WTC11 (cell line): ENCODE data around the gene JMJD6. TPM values are rescaled to one million over a fixed set of nuclear protein-coding genes. Genes with fewer than 3 reads are reported as not detected.
A peak's percentile ranks its signal among the peaks of the same experiment; 100 is the strongest.

Experiments
- ATAC-seq: fragments of 200-7000 bp; cut with Tn5 transposase; 2 replicates; pipeline ENCODE4 v1.10.0; 2021; ENCODE audit warnings: mild to moderate bottlenecking, moderate library complexity
- CTCF ChIA-PET: fragments of 300-600 bp; sonication (Branson Sonifier 250); formaldehyde crosslinking; loops from one replicate; lab custom pipeline; 2021; ENCODE audit warnings: antibody characterized with exemption; lab: Charles Lee
- POLR2A ChIA-PET: fragments of 350-600 bp; sonication (Branson Sonifier 250); formaldehyde crosslinking; loops from one replicate; lab custom pipeline; 2021; ENCODE audit warnings: antibody characterized with exemption; lab: Charles Lee
- DNase-seq: peaks from one replicate; pipeline ENCODE4 v3.0.0; 2021; ENCODE audit warnings: low spot score
- H3K27ac Mint-ChIP-seq: 2 replicates; pipeline ENCODE4 v1.8.0; 2021; ENCODE audit warnings: mixed read lengths
- H3K27me3 Mint-ChIP-seq: 2 replicates; pipeline ENCODE4 v1.8.0; 2021; ENCODE audit warnings: low read depth, mild to moderate bottlenecking, moderate library complexity, mixed read lengths
- H3K36me3 Mint-ChIP-seq: 2 replicates; pipeline ENCODE4 v1.8.0; 2021; ENCODE audit warnings: mixed read lengths
- H3K4me1 Mint-ChIP-seq: 2 replicates; pipeline ENCODE4 v1.8.0; 2022; ENCODE audit warnings: mixed read lengths
- H3K4me3 Mint-ChIP-seq: 2 replicates; pipeline ENCODE4 v1.8.0; 2021; ENCODE audit warnings: mild to moderate bottlenecking, moderate library complexity, mixed read lengths
- H3K9me3 Mint-ChIP-seq: 2 replicates; pipeline ENCODE4 v1.8.0; 2021; ENCODE audit warnings: mixed read lengths
- FOXK1 ChIP-seq: sonication (generic); formaldehyde crosslinking; IDR thresholded peaks from 2 replicates; pipeline ENCODE4 v1.8.0; 2022; ENCODE audit warnings: mild to moderate bottlenecking, moderate library complexity, missing genetic modification reagents
- JAZF1 ChIP-seq: fragments of 250-450 bp; sonication (Bioruptor Pico); IDR thresholded peaks from 2 replicates; pipeline ENCODE4 v1.9.0; 2021; ENCODE audit warnings: moderate library complexity, mild to moderate bottlenecking, inconsistent platforms
- NFATC4 ChIP-seq: fragments of 250-450 bp; sonication (Bioruptor Pico); IDR thresholded peaks from 2 replicates; pipeline ENCODE4 v1.9.0; 2021; ENCODE audit warnings: mild to moderate bottlenecking
- NFE2L1 ChIP-seq: sonication (generic); formaldehyde crosslinking; IDR thresholded peaks from 2 replicates; pipeline ENCODE4 v1.8.1; 2023; ENCODE audit warnings: missing genetic modification reagents
- RORB ChIP-seq: fragments of 250-450 bp; sonication (Bioruptor Pico); IDR thresholded peaks from 2 replicates; pipeline ENCODE4 v1.9.0; 2021; ENCODE audit warnings: mild to moderate bottlenecking
- SMAD3 ChIP-seq: sonication (generic); formaldehyde crosslinking; IDR thresholded peaks from 2 replicates; pipeline ENCODE4 v1.8.0; 2022; ENCODE audit warnings: missing genetic modification reagents, mild to moderate bottlenecking, borderline replicate concordance
- SMAD4 ChIP-seq: sonication (generic); formaldehyde crosslinking; IDR thresholded peaks from 2 replicates; pipeline ENCODE4 v1.8.0; 2022; ENCODE audit warnings: mild to moderate bottlenecking, missing genetic modification reagents
- TP53 ChIP-seq: sonication (generic); formaldehyde crosslinking; IDR thresholded peaks from 2 replicates; pipeline ENCODE4 v1.8.1; 2023; ENCODE audit warnings: mild to moderate bottlenecking, missing genetic modification reagents
- ZNF138 ChIP-seq: sonication (generic); formaldehyde crosslinking; conservative IDR thresholded peaks from 2 replicates; pipeline ENCODE4 v1.8.1; 2022; ENCODE audit warnings: mild to moderate bottlenecking, moderate library complexity, missing genetic modification reagents
- ZNF232 ChIP-seq: sonication (generic); formaldehyde crosslinking; IDR thresholded peaks from 2 replicates; pipeline ENCODE4 v1.8.0; 2022; ENCODE audit warnings: mild to moderate bottlenecking, missing genetic modification reagents
- ZNF317 ChIP-seq: sonication (generic); formaldehyde crosslinking; IDR thresholded peaks from 2 replicates; pipeline ENCODE4 v1.8.1; 2023; ENCODE audit warnings: low read depth, mild to moderate bottlenecking, moderate library complexity, missing genetic modification reagents, borderline replicate concordance
- ZNF423 ChIP-seq: fragments of 250-450 bp; sonication (Bioruptor Pico); IDR thresholded peaks from 2 replicates; pipeline ENCODE4 v2.1.2; 2022; ENCODE audit warnings: mild to moderate bottlenecking, moderate library complexity
- total RNA-seq: library from RNA; stranded (reverse); gene quantifications from 3 replicates; pipeline ENCODE4 v1.2.3, GENCODE V29; 2021
- TF ChIP-seq, protein P1 (sequence below): sonication (generic); formaldehyde crosslinking; IDR thresholded peaks from 2 replicates; pipeline ENCODE4 v1.8.1; 2022; ENCODE audit warnings: low read depth, missing genetic modification reagents, borderline replicate concordance
- TF ChIP-seq, protein P2 (sequence below): fragments of 200-600 bp; IDR thresholded peaks from 2 replicates; pipeline ENCODE4 v1.8.0; 2022; ENCODE audit warnings: antibody characterized with exemption
- TF ChIP-seq, protein P3 (sequence below): fragments of 250-450 bp; sonication (Bioruptor Pico); IDR thresholded peaks from 2 replicates; pipeline ENCODE4 v2.1.2; 2022; ENCODE audit warnings: mild to moderate bottlenecking, moderate library complexity
- TF ChIP-seq, protein P4 (sequence below): sonication (generic); formaldehyde crosslinking; IDR thresholded peaks from 2 replicates; pipeline ENCODE4 v1.8.0; 2022; ENCODE audit warnings: mild to moderate bottlenecking, missing genetic modification reagents
- TF ChIP-seq, protein P5 (sequence below): sonication (generic); formaldehyde crosslinking; IDR thresholded peaks from 2 replicates; pipeline ENCODE4 v1.8.1; 2023; ENCODE audit warnings: mild to moderate bottlenecking, missing genetic modification reagents, moderate library complexity
- TF ChIP-seq, protein P6 (sequence below): sonication (generic); formaldehyde crosslinking; IDR thresholded peaks from 2 replicates; pipeline ENCODE4 v1.8.0; 2023; ENCODE audit warnings: missing genetic modification reagents, mild to moderate bottlenecking, borderline replicate concordance
- TF ChIP-seq, protein P7 (sequence below): fragments of 250-450 bp; sonication (Bioruptor Pico); conservative IDR thresholded peaks from 2 replicates; pipeline ENCODE4 v1.9.0; 2021; ENCODE audit warnings: mild to moderate bottlenecking
- TF ChIP-seq, protein P8 (sequence below): fragments of 250-450 bp; sonication (Bioruptor Pico); IDR thresholded peaks from 2 replicates; pipeline ENCODE4 v1.9.0; 2021; ENCODE audit warnings: moderate library complexity, mild to moderate bottlenecking, inconsistent platforms, borderline replicate concordance

The JMJD6 gene
- total RNA-seq, 1 experiment from 2014 or later: 21.6 TPM

DNA sequence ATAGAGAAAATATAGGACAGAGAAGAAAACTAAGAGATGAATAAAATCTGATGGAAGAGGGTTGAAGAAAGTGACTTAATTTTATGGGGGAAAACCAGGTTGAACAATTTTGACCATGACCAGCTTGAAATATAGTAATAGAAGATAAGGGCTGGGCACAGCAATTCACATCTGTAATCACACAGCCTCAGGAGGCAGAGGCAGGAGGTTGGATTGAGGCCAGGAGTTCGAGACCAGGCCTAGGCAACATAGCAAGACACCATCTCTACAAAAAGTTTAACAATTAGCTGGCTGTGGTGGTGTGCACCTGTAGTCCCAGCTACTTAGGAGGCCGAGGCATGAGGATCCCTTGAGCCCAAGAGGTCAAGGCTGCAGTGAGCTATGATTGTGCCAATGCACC lies 24.3 kb downstream of the JMJD6 start:
- ChIA-PET POLR2A (no interaction called here), CTCF (interaction anchor here (0.8 to 1.8 kb wide), 5 partner anchors 13 to 179 kb away, joined by 4 to 11 read pairs (median 5); no protein-coding TSS in a partner anchor)
- DNase-seq (no peak), ATAC-seq (no peak)
- Mint-ChIP-seq H3K27me3 (no peaks in the 10 kb centered on the region), H3K4me1 (peaks cover 43% of the 10 kb centered on the region), H3K9me3 (no peaks in the 10 kb centered on the region), H3K36me3 (peaks cover 3% of the 10 kb centered on the region; the same call in 1 of the 2 replicates), H3K4me3 (no peak overlapping the region), H3K27ac (peak overlapping the region; percentile 44; the same call in 1 of the 2 replicates)
- TF ChIP-seq SMAD4 (CRISPR knock-in tag): no peak
- TF ChIP-seq ZNF423 (CRISPR knock-in tag): no peak
- TF ChIP-seq NFE2L1 (CRISPR knock-in tag): no peak
- no peak for TF ChIP-seq SMAD3
- TF ChIP-seq, protein P1, sequence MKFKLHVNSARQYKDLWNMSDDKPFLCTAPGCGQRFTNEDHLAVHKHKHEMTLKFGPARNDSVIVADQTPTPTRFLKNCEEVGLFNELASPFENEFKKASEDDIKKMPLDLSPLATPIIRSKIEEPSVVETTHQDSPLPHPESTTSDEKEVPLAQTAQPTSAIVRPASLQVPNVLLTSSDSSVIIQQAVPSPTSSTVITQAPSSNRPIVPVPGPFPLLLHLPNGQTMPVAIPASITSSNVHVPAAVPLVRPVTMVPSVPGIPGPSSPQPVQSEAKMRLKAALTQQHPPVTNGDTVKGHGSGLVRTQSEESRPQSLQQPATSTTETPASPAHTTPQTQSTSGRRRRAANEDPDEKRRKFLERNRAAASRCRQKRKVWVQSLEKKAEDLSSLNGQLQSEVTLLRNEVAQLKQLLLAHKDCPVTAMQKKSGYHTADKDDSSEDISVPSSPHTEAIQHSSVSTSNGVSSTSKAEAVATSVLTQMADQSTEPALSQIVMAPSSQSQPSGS (CRISPR knock-in tag): no peak
- TF ChIP-seq, protein P2, sequence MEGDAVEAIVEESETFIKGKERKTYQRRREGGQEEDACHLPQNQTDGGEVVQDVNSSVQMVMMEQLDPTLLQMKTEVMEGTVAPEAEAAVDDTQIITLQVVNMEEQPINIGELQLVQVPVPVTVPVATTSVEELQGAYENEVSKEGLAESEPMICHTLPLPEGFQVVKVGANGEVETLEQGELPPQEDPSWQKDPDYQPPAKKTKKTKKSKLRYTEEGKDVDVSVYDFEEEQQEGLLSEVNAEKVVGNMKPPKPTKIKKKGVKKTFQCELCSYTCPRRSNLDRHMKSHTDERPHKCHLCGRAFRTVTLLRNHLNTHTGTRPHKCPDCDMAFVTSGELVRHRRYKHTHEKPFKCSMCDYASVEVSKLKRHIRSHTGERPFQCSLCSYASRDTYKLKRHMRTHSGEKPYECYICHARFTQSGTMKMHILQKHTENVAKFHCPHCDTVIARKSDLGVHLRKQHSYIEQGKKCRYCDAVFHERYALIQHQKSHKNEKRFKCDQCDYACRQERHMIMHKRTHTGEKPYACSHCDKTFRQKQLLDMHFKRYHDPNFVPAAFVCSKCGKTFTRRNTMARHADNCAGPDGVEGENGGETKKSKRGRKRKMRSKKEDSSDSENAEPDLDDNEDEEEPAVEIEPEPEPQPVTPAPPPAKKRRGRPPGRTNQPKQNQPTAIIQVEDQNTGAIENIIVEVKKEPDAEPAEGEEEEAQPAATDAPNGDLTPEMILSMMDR: no peak
- TF ChIP-seq, protein P3, sequence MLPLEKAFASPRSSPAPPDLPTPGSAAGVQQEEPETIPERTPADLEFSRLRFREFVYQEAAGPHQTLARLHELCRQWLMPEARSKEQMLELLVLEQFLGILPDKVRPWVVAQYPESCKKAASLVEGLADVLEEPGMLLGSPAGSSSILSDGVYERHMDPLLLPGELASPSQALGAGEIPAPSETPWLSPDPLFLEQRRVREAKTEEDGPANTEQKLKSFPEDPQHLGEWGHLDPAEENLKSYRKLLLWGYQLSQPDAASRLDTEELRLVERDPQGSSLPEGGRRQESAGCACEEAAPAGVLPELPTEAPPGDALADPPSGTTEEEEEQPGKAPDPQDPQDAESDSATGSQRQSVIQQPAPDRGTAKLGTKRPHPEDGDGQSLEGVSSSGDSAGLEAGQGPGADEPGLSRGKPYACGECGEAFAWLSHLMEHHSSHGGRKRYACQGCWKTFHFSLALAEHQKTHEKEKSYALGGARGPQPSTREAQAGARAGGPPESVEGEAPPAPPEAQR: no peak
- no peak for TF ChIP-seq ZNF232 (CRISPR knock-in tag)
- TF ChIP-seq, protein P4, sequence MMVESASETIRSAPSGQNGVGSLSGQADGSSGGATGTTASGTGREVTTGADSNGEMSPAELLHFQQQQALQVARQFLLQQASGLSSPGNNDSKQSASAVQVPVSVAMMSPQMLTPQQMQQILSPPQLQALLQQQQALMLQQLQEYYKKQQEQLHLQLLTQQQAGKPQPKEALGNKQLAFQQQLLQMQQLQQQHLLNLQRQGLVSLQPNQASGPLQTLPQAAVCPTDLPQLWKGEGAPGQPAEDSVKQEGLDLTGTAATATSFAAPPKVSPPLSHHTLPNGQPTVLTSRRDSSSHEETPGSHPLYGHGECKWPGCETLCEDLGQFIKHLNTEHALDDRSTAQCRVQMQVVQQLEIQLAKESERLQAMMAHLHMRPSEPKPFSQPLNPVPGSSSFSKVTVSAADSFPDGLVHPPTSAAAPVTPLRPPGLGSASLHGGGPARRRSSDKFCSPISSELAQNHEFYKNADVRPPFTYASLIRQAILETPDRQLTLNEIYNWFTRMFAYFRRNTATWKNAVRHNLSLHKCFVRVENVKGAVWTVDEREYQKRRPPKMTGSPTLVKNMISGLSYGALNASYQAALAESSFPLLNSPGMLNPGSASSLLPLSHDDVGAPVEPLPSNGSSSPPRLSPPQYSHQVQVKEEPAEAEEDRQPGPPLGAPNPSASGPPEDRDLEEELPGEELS (CRISPR knock-in tag): no peak
- no peak for TF ChIP-seq FOXK1 (CRISPR knock-in tag)
- no peak for TF ChIP-seq RORB (CRISPR knock-in tag)
- TF ChIP-seq JAZF1 (CRISPR knock-in tag): no peak
- TF ChIP-seq NFATC4 (CRISPR knock-in tag): no peak

DNA sequence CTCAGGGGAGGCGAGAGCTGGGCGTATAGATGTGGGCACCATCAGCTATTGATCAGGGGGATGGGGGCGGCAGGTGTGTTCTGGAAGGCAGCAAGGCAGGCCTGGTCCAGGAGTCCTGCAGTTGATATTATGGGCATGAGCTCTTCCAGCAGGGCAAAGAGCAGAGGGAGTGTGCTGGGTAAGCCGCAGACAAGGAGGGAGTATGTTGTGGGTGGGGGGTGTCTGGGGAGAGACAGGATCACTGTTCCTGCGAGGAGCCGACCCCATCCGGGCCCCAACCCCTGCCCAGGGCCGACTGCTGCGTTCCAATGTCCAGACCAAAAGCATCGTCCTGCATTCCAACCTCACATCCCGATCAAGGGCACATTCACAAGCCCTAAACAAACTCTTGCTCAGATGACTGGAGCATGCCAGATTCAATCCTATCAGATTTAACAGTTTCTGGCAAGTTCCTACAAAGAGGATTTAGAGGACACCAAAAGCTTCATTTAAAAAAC lies 24.9 kb downstream of the JMJD6 start:
- no peak for ATAC-seq
- no peak for DNase-seq
- Mint-ChIP-seq H3K4me1 (peaks cover 46% of the 10 kb centered on the region), H3K27ac (peak overlapping the region; percentile 87), H3K27me3 (no peaks in the 10 kb centered on the region), H3K9me3 (no peaks in the 10 kb centered on the region), H3K36me3 (no peaks in the 10 kb centered on the region), H3K4me3 (no peak overlapping the region)
- ChIA-PET POLR2A (no interaction called here), CTCF (interaction anchor here (0.6 to 1.8 kb wide), 8 partner anchors 8 to 179 kb away, joined by 3 to 11 read pairs (median 4); partner anchors contain the start of gene MXRA7)
- TF ChIP-seq, protein P5, sequence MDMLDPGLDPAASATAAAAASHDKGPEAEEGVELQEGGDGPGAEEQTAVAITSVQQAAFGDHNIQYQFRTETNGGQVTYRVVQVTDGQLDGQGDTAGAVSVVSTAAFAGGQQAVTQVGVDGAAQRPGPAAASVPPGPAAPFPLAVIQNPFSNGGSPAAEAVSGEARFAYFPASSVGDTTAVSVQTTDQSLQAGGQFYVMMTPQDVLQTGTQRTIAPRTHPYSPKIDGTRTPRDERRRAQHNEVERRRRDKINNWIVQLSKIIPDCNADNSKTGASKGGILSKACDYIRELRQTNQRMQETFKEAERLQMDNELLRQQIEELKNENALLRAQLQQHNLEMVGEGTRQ: no peak
- TF ChIP-seq ZNF138 (CRISPR knock-in tag) (no peak), ZNF317 (CRISPR knock-in tag) (no peak), ZNF423 (CRISPR knock-in tag) (no peak), TP53 (CRISPR knock-in tag) (no peak)
- TF ChIP-seq, protein P6, sequence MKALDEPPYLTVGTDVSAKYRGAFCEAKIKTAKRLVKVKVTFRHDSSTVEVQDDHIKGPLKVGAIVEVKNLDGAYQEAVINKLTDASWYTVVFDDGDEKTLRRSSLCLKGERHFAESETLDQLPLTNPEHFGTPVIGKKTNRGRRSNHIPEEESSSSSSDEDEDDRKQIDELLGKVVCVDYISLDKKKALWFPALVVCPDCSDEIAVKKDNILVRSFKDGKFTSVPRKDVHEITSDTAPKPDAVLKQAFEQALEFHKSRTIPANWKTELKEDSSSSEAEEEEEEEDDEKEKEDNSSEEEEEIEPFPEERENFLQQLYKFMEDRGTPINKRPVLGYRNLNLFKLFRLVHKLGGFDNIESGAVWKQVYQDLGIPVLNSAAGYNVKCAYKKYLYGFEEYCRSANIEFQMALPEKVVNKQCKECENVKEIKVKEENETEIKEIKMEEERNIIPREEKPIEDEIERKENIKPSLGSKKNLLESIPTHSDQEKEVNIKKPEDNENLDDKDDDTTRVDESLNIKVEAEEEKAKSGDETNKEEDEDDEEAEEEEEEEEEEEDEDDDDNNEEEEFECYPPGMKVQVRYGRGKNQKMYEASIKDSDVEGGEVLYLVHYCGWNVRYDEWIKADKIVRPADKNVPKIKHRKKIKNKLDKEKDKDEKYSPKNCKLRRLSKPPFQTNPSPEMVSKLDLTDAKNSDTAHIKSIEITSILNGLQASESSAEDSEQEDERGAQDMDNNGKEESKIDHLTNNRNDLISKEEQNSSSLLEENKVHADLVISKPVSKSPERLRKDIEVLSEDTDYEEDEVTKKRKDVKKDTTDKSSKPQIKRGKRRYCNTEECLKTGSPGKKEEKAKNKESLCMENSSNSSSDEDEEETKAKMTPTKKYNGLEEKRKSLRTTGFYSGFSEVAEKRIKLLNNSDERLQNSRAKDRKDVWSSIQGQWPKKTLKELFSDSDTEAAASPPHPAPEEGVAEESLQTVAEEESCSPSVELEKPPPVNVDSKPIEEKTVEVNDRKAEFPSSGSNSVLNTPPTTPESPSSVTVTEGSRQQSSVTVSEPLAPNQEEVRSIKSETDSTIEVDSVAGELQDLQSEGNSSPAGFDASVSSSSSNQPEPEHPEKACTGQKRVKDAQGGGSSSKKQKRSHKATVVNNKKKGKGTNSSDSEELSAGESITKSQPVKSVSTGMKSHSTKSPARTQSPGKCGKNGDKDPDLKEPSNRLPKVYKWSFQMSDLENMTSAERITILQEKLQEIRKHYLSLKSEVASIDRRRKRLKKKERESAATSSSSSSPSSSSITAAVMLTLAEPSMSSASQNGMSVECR: no peak
- TF ChIP-seq, protein P7, sequence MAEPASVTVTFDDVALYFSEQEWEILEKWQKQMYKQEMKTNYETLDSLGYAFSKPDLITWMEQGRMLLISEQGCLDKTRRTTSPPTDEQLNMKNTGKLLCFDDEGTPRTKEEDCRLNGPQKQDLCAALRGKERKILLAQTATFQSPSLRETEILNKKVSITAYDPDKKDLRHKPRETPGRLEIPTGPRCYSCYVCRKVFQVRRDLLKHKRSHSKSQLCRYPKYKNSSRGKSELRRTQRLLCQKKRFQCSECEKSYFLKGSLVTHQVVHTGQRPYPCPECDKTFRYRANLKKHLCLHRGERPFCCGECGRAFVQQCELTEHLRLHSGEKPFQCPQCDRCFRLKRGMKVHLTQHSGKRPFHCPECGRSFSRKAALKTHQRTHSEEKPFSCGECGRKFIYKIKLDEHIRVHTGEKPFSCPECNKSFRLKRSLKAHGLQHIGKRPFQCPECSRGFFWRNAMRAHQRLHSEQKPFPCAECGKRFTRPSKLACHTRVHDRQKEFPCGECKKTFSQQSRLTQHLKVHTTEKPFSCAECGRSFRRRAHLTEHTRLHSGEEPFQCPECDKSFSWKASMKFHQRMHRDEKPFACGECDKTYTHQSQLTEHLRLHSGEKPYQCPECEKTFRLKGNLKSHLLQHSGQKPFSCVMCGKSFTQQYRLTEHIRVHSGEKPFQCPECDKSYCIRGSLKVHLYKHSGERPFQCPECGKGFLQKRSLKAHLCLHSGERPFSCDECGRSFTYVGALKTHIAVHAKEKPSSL (CRISPR knock-in tag): no peak
- TF ChIP-seq, protein P8, sequence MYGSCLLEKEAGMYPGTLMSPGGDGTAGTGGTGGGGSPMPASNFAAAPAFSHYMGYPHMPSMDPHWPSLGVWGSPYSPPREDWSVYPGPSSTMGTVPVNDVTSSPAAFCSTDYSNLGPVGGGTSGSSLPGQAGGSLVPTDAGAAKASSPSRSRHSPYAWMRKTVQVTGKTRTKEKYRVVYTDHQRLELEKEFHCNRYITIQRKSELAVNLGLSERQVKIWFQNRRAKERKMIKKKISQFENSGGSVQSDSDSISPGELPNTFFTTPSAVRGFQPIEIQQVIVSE (CRISPR knock-in tag): no peak
